ENCODE data around the gene MYORG.
"Not testable (repeated sequence)": the region's sequence is repeated elsewhere in the genome, so short reads cannot be mapped to it uniquely, and the experiment has no call there.

The MYORG gene

DNA sequence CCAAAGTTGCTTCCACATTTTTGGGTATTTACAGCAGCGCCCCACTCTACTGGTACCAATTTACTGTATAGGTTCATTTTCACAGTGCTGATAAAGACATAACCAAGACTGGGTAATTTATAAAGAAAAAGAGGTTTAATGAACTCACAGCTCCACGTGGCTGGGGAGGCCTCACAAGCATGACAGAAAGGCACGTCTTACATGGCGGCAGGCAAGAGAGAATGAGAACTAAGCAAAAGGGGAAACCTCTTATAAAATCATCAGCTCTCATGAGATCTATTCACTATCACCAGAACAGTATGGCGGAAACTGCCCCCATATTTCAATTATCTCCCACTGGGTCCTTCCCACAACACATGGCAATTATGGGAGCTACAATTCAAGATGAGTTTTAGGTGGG lies 7.9 kb downstream of the MYORG start:
- not testable (repeated sequence) for DNase-seq

DNA sequence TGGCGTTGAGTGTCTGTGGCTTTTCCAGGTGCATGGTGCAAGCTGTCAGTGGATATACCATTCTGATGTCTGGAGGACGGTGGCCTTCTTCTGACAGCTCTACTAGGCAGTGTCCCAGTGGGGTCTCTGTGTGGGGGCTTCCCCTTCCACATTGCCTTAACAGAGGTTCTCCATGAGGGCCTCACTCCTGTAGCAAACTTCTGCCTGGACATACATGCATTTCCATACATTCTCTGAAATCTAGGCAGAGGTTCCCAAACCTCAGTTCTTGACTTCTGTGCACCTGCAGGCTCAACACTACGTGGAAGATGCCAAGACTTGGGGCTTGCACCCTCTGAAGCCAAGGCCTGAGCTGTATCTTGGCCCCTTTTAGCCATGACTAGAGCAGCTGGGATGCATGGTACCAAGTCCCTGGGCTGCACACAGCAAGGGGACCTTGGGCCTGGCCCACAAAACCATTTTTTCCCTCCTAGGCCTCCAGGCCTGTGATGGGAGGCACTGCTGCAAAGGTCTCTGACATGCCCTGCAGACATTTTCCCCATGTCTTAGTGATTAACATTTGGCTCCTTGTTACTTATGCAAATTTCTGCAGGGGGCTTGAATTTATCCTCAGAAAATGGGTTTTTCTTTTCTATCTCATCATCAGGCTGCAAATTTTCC lies 8.8 kb downstream of the MYORG start:
- DNase-seq, result not testable (repeated sequence)

- no peak for DNase-seq
These were observed 10.3 kb downstream of the MYORG start for GRCh38 chr9:34366365-34366764.

DNA sequence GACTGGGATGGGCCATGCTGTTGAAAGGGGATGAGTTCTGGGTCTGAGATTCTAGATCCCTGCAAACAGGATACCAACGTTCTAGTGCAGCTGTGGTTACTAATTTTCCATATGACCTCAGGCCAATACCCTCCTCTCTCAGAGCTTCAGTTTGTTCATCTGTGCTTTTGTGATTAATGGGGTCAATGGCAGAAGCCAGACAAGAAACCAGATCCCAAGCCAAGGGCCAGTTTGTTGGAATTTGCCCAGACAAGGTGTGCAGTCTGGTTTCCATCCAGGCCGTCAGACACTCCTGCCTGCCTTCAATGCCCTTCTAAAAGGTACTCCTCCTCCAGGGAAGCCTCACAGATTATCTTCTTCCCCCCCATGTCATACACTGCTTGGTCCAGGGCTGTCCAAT lies 11.4 kb downstream of the MYORG start:
- DNase-seq, result no peak

DNA sequence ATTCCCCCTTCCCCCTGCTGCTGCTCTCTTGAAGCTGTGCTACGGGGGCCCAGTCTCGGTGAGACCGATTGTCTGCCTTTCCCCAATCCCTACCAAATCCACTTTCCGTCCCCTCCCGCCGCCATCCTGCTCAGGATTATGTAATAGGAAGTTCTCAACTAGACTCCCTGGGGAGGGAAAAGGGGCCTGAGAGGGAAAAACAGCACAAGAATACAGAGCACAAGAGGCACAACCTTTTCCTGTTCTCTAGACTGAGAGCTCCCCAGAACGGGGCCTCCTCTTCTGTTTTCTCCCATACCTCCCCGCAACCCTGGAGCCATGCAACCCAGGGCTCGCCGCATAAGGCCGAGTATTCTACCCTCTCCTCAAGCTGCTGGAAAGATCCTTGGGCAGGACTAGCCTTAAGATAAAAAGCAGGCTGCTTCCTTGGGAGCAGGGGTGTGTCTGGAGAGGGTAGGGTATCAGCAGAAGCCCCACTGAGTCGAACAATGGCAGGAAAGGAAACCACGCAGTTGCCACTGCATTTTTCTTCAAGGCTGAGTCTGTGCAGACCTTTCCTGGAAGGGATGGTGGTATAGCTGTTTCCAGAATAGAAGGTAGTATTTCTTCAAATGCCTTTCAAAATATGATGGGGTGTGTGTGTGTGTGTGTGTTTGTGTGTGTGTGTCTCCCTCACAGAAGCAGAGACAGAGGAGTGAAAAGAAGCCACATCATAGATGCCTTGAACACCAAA lies 12.9 kb downstream of the MYORG start:
- DNase-seq, result no peak

DNA sequence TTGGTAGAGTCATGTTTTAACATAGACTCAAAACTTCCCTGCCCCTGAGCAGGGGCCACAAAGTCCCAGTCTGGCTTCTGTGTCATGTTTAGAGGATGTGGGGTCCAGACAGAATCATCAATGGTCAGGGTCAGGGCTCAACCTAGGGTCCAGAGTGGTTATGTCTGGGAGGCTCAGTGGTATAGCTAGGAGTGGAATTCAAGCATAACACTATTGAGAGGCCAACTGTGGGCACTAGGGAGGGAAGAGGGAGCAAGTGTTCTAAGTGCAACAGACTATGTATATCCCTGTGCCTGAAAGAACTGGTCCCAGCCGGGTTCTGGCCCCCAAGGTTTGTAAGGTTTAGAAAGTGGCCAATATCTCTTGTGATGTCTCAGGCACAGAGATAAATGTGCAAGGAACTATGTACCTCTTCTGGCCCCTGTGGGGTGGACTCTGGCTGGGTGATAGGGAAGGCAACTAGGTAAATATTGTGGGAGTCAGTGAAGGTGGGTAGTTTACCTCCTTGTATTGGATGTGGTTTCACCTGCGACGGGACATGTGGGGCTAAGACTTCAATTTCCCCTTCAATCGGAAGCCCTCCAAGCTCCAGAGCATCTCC lies 14.0 kb downstream of the MYORG start:
- DNase-seq, result no peak

- DNase-seq, result not testable (repeated sequence)
These were observed 23.7 kb downstream of the MYORG start for GRCh38 chr9:34352957-34353356.

- DNase-seq, result not testable (repeated sequence)
These were observed 24.5 kb downstream of the MYORG start for GRCh38 chr9:34352122-34352652.

DNA sequence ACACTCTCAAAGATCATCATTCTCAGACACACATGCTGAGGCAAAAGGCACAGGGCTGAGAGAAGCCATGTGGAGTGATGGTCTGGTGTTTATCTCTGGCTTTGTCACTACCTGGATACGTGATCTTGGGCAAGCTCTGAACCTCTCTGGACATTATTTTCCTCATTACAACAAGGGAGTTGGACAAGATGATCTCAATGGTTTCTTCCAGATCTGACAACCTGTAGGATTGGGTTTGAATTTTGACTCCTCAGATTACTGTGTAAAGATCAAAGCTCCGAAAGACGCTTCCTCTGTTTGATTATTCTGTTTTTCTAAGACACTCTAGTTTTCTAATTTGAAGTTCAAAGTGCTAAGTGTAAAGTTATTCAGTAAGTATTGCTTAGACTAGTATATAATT lies 27.4 kb downstream of the MYORG start:
- no peak for DNase-seq

GRCh38 chr9:34347800-34348158 lies 28.9 kb downstream of the MYORG start:
- DNase-seq, result no peak

DNA sequence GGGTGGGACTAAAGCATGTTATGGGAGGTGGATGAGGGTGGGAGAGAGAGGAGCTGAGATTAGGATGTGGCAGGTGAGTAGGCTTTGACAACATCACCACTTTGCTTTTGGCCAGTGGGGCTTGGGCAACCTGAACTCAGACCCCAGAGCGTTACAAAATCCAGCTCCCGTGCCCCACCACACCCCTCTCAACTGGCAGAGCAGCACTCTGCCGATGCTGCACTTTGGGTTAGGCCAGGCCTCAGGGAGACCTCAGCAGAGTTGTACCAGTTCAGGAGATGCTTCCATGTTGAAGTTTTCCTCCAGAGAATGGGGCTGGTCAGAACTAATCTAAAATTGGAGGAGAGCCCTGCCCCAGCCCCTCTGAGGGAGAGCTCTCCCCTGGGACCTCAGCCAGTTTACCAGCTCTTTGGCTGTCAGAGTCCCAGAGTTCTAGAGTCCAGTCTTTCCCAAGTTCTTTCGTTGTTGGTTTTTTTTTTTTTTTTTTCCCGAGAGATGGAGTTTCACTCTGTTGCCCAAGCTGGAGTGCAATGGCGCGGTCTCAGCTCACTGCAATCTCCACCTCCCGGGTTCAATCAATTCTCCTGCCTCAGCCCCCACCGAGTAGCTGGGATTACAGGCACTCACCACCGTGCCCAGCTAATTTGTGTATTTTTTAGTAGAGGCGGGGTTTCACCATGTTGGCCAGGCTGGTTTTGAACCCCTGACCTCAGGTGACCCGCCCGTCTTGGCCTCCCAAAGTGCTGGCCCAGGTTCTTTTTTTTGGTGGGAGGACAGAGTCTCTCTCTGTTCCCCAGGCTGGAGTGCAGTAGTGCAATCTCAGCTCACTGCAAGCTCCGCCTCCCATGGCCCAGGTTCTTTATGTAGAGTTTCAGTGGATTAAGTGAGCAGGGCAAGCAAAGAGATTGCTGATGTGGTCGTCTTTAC lies 29.6 kb downstream of the MYORG start:
- DNase-seq, result no peak

DNA sequence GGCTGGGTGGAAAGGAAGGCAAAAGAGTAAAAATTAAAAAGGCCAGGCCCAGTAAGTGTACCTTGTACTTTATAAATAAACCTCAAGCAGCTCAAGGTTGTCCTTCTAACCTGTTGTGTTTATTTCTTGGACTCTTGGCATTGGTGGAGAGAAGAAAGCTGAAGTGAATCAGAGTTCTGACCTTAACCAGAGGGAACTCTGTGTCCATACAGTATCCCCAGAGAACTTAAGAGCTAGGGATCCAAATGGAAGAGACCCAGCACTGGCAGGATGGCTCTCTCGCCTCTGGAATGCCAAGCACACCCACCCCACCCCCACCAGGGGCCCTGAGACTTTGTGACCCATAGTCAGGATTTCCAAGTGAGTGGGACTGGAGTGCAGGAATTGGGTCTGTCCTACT lies 33.1 kb downstream of the MYORG start:
- DNase-seq, result no peak

GRCh38 chr9:34343090-34343489 lies 33.6 kb downstream of the MYORG start:
- DNase-seq, result no peak

GRCh38 chr9:34341659-34342295 lies 34.9 kb downstream of the MYORG start:
- DNase-seq, result no peak

DNA sequence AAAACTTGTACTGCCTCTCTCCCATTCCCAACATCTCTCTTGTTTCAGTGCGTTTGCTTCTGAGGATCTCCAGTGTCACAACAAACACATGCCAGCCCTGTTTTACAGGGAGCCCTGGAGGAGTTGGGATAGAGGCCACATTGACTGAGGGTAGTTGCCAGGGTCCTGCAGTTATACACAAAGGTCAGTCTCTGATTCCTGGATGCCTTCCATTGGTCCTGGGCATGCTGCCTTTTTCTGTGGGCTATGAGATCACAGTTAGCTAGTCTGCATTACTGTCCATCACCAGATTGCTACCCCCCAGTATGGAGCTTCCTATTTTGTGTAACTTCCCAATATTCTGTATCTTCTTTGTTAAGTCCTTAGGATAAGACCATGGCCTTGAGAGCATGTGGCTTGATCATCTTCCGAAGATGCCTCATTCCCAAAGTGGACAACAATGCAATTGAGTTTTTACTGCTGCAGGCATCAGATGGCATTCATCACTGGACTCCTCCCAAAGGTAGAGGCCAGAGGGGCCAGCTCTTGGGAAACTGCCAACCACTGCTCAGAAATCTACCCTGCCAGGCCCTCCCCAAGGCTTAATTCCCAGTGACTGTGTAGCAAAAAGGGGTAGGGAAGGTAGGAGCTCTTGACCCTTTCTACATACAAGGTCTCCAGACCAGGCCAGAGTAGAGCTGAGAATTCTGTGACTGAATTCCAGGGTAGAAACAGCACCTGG lies 37.9 kb downstream of the MYORG start:
- DNase-seq, result no peak

DNA sequence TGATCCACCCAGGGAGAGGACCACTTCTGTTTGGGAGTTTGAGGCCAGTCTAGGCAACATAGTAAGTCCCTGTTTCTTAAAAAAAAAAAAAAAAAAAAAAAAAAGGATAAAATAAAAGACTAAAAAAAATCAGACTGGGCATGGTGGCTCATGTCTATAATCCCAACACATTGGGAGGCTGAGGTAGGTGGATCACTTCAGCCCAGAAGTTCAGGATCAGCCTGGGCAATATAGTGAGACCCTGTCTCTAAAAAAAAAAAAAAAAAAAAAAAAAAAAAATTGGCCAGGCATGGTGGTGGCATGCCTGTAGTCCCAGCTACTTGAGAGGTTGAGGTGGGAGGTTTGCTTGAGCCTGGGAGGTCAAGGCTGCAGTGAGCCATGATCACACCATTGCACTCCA lies 38.6 kb downstream of the MYORG start:
- not testable (repeated sequence) for DNase-seq

GRCh38 chr9:34337403-34337802 lies 39.3 kb downstream of the MYORG start:
- no peak for DNase-seq

- no peak for DNase-seq
These were observed 41.3 kb downstream of the MYORG start for GRCh38 chr9:34335376-34335775.

DNA sequence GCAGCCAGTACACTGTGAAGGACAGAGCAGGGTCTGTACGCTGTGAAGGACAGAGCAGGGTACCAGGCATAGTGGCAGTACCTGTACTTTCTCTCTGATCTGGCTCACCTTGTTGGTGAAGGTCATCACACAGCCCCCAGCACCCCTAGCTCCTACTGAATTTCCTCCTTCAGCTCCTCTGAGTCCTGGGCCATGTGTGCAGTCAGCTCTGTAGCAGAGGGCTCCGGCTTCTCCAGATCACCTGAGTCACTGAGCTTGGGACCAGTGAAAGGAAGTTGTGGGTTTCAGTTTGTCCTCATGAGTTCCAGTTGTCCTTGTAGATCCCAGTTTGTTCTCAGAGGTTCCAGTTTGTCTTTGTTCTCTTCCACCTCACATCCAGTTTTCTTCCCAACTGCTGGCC lies 41.8 kb downstream of the MYORG start:
- DNase-seq, result no peak

DNA sequence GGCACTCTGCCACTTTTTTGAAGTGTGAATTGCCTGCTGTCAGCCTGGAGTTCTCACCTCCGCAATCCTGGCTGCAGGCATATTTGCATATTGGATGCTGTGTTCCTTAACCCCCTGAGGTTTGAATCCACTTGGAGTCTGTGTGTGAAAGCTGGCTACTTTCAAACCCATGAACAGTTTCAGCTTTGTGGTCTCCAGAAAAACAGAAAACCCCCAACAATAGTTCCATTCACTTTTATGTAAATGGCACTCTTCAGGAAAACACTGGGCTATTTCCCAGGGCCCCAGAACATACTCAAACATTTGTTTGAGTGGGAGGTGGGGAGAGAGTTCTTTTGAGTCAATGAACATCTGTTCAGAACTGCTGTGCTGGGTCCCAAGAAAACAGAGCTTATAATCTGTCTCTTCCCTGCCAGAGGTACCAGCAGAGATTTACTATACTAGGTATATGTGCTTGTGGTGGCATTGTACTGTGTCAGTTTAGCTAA lies 42.3 kb downstream of the MYORG start:
- no peak for DNase-seq

DNA sequence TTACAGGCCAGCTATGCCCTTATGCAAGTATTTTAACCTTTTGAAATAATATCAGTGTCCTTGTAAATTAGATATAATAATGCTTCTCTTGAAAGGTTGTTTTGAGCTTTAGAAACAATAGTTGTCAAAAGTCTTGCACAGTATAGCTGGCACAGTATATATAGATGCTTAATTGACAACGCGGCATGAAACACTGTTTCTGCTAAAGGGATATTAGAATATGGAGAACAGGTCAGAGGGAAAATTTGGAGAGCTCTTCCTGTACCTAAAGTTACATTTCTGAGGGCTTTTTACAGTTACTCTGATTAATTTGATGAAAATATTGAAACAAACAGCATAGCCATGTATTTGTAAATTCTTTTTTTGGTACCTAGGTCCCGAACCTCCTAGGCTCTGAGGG lies 42.9 kb downstream of the MYORG start:
- DNase-seq, result no peak
